Neuronal stem cell (in vitro differentiated cells): ENCODE data around the gene EIF2B2.

Experiments
- DNase-seq: peaks from one replicate; pipeline ENCODE4 v3.0.0-alpha.2; 2013; ENCODE audit warnings: low spot score
- H2AFZ ChIP-seq: one replicate; pipeline ENCODE4 v1.6.1; 2013; ENCODE audit warnings: mild to moderate bottlenecking, low read length, inconsistent platforms
- H2AK5ac ChIP-seq: 2 replicates; pipeline ENCODE4 v1.6.1; 2013; ENCODE audit warnings: low read depth, mild to moderate bottlenecking, inconsistent platforms, low read length, moderate library complexity, mixed read lengths
- H2BK120ac ChIP-seq: 2 replicates; pipeline ENCODE4 v1.6.1; 2013; ENCODE audit warnings: low read depth, mild to moderate bottlenecking, inconsistent platforms, low read length, moderate library complexity, mixed read lengths
- H2BK12ac ChIP-seq: one replicate; pipeline ENCODE4 v1.6.1; 2013; ENCODE audit warnings: low read length, inconsistent platforms
- H2BK15ac ChIP-seq: 2 replicates; pipeline ENCODE4 v1.6.1; 2013; ENCODE audit warnings: mild to moderate bottlenecking, low read length, inconsistent platforms, mixed read lengths
- H2BK5ac ChIP-seq: one replicate; pipeline ENCODE4 v1.6.1; 2013; ENCODE audit warnings: inconsistent platforms, mild to moderate bottlenecking, low read length, moderate library complexity
- H3K14ac ChIP-seq: one replicate; pipeline ENCODE4 v1.6.1; 2013; ENCODE audit warnings: low read length, inconsistent platforms
- H3K18ac ChIP-seq: 2 replicates; pipeline ENCODE4 v1.6.1; 2013; ENCODE audit warnings: low read length, inconsistent platforms
- H3K23ac ChIP-seq: 2 replicates; pipeline ENCODE4 v1.6.1; 2013; ENCODE audit warnings: low read depth, mild to moderate bottlenecking, mixed read lengths, low read length, inconsistent platforms; ENCODE audit not compliant: poor library complexity
- H3K27ac ChIP-seq: replicated peaks from 3 replicates; pipeline ENCODE4 v1.5.1; 2013; ENCODE audit warnings: low read length, inconsistent platforms
- H3K27me3 ChIP-seq, 3 experiments: 2 replicates each; pipeline ENCODE4 v1.6.1; 2013; ENCODE audit warnings: low read length in 3 of 3, mild to moderate bottlenecking in 2 of 3, inconsistent platforms in 1 of 3, low read depth in 1 of 3, mixed read lengths in 1 of 3, moderate library complexity in 1 of 3; ENCODE audit not compliant: control insufficient read depth in 3 of 3, insufficient read depth in 3 of 3
- H3K36me3 ChIP-seq, 2 donors: replicated peaks in 1 of 2; 2 replicates each; pipeline ENCODE4 v1.6.1; 2013; ENCODE audit warnings: low read length in 2 of 2; ENCODE audit not compliant: control insufficient read depth in 2 of 2, insufficient read depth in 2 of 2
- H3K4ac ChIP-seq: 2 replicates; pipeline ENCODE4 v1.6.1; 2013; ENCODE audit warnings: inconsistent platforms, mild to moderate bottlenecking, low read length, moderate library complexity
- H3K4me1 ChIP-seq, 2 donors: 1 replicate in 1 of 2; 2 replicates in 1 of 2; pipeline ENCODE4 v1.6.1; 2013; ENCODE audit warnings: low read length in 2 of 2, low read depth in 1 of 2; ENCODE audit not compliant: control insufficient read depth in 2 of 2, insufficient read depth in 1 of 2
- H3K4me2 ChIP-seq: one replicate; pipeline ENCODE4 v1.6.1; 2013; ENCODE audit warnings: mild to moderate bottlenecking, low read length, inconsistent platforms; ENCODE audit not compliant: insufficient read depth, poor library complexity, severe bottlenecking
- H3K4me3 ChIP-seq, 2 donors: 2 replicates each; pipeline ENCODE4 v1.5.1; 2013; ENCODE audit warnings: low read length in 2 of 2, mild to moderate bottlenecking in 2 of 2, inconsistent platforms in 1 of 2, moderate library complexity in 1 of 2
- H3K79me1 ChIP-seq: one replicate; pipeline ENCODE4 v1.6.1; 2013; ENCODE audit warnings: low read depth, mild to moderate bottlenecking, inconsistent platforms, low read length, moderate library complexity
- H3K9ac ChIP-seq: one replicate; pipeline ENCODE4 v1.6.1; 2013; ENCODE audit warnings: mild to moderate bottlenecking, low read depth, low read length, inconsistent platforms; ENCODE audit not compliant: poor library complexity
- H3K9me3 ChIP-seq, 2 donors: replicated peaks in 1 of 2; 2 replicates each; pipeline versions ENCODE3 to v1.6.1; 2013; ENCODE audit warnings: low read length in 2 of 2, mild to moderate bottlenecking in 2 of 2, inconsistent platforms in 1 of 2, low read depth in 1 of 2, mixed read lengths in 1 of 2, moderate library complexity in 1 of 2; ENCODE audit not compliant: control insufficient read depth in 2 of 2, insufficient read depth in 1 of 2
- H4K8ac ChIP-seq: one replicate; pipeline ENCODE4 v1.6.1; 2013; ENCODE audit warnings: low read depth, mild to moderate bottlenecking, inconsistent platforms, low read length, moderate library complexity
- H4K91ac ChIP-seq: one replicate; pipeline ENCODE4 v1.6.1; 2013; ENCODE audit warnings: low read length, low read depth, mild to moderate bottlenecking, inconsistent platforms; ENCODE audit not compliant: poor library complexity
- WGBS, 2 donors: extraction: QIAGEN DNeasy Blood & Tissue Kit; methylation state at CpG; one replicate each; pipeline ENCODE4 v1.1.7; 2013; ENCODE audit warnings: missing lambda C conversion rate in 2 of 2, mixed read lengths in 1 of 2; ENCODE audit not compliant: insufficient read length in 2 of 2, insufficient replicate concordance in 1 of 2; ENCODE audit errors: extremely low coverage in 2 of 2; 5-methylcytosine and 5-hydroxymethylcytosine counted together

EIF2B2 gene

DNA sequence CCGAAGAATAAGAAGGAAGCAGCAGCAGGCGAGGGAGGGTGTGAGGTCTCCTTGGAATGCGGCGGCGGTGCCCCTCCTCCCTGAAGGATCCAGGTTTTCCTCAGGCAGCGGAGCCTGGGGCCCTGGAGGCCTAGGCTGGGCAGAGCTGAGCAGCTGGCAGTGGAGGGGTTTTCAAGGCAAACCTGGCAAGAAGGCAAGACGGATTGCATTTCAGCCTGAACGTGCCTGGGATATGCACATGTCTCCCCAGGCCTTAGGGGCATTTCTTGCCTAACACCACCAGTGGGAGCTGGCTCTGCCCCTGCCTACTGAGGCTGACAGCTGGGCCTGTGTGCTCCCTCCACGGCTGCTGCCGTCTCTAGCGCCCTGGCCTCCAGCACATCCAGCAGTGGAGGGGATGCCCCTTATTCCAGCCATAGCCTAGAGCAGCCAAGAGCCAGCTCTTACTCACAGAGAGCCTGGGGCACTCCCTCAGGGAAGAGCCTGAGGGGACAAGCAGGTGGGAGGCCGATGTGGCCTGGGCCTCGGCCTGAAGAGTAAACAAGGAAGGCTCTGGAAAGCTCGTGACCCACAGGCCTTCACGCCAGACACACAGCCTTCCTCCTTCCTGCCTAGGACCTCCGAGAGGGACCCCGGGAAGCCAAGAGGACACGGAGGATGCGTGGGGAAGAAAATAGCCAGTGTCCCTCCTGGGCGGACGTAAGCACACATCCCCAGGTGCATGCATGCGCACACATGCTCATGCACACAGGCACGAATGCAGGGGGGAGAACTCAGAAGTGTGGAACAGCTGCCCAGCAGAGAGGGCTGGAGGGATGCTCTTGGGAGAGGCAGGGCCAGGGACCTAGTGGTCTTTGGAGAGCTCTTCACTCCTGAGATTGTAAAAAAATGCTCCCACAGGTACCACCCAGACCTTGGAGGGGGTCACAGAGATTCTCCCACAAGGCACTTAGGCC, 23.0 kb upstream of the EIF2B2 start:
- H4K91ac ChIP-seq, result no peak overlapping the region
- WGBS, 2 donors, result no CpG with 5 or more reads among the region's 23 CpGs
- H2BK120ac ChIP-seq, result no peak overlapping the region
- H3K9ac ChIP-seq, result no peak overlapping the region
- H2AK5ac ChIP-seq, result peak overlapping the region; percentile 9
- H2AFZ ChIP-seq, result peak overlapping the region; percentile 99
- H3K36me3 ChIP-seq, result no peaks in the 10 kb centered on the region
- no peak overlapping the region for H4K8ac ChIP-seq
- H3K4me3 ChIP-seq, result no peak overlapping the region
- no peak overlapping the region for H3K14ac ChIP-seq
- peak overlapping the region; percentile 76 for H3K18ac ChIP-seq
- peaks cover 39 to 59% of the 10 kb centered on the region in 2 donors for H3K4me1 ChIP-seq
- H3K4me2 ChIP-seq, result no peak overlapping the region
- peak overlapping the region; percentile 39 for H2BK5ac ChIP-seq
- H3K9me3 ChIP-seq, result peaks cover 0 to 2% of the 10 kb centered on the region in 2 donors
- H3K27me3 ChIP-seq, result no peaks in the 10 kb centered on the region
- no peaks in the 10 kb centered on the region for H3K79me1 ChIP-seq
- no peak overlapping the region for H3K23ac ChIP-seq
- H2BK12ac ChIP-seq, result no peak overlapping the region
- H3K27ac ChIP-seq, result no peak overlapping the region
- no peak overlapping the region for H2BK15ac ChIP-seq
- no peak for DNase-seq
- H3K4ac ChIP-seq, result no peak overlapping the region

DNA sequence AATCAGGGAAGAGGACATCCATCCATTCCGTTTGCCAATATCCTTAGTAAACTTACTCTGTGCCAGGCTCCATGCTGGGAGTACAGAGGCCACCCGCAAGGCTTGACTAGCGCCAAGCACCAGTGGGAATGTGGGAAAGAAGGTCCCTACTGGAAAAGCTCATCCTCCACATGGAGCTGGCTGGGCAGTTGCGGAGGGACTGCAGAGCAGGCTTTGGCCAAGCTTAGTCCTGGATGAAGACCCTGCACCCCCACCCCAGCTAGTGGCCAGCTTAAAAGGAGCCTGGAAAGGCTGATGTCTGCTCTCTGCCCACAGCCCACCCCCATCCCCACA, 22.4 kb upstream of the EIF2B2 start:
- no peak overlapping the region for H2BK120ac ChIP-seq
- H2BK15ac ChIP-seq, result no peak overlapping the region
- H3K27ac ChIP-seq, result peak overlapping the region; percentile 39
- peak overlapping the region; percentile 39 for H2BK5ac ChIP-seq
- H2BK12ac ChIP-seq, result no peak overlapping the region
- H3K18ac ChIP-seq, result peak overlapping the region; percentile 11
- no peak overlapping the region for H3K4me2 ChIP-seq
- H2AFZ ChIP-seq, result peak overlapping the region; percentile 99
- H3K4me1 ChIP-seq, result peaks cover 39 to 53% of the 10 kb centered on the region in 2 donors
- no peak overlapping the region for H3K9ac ChIP-seq
- H2AK5ac ChIP-seq, result peak overlapping the region; percentile 9
- H3K36me3 ChIP-seq, result no peaks in the 10 kb centered on the region
- no peak for DNase-seq
- no CpG with 5 or more reads among the region's 4 CpGs for WGBS, 2 donors
- H4K91ac ChIP-seq, result no peak overlapping the region
- H3K4ac ChIP-seq, result no peak overlapping the region
- H3K4me3 ChIP-seq, result no peak overlapping the region
- no peaks in the 10 kb centered on the region for H3K27me3 ChIP-seq
- H3K14ac ChIP-seq, result no peak overlapping the region
- no peak overlapping the region for H3K23ac ChIP-seq
- no peaks in the 10 kb centered on the region for H3K79me1 ChIP-seq
- H4K8ac ChIP-seq, result no peak overlapping the region
- peaks cover 0 to 2% of the 10 kb centered on the region in 2 donors for H3K9me3 ChIP-seq

DNA sequence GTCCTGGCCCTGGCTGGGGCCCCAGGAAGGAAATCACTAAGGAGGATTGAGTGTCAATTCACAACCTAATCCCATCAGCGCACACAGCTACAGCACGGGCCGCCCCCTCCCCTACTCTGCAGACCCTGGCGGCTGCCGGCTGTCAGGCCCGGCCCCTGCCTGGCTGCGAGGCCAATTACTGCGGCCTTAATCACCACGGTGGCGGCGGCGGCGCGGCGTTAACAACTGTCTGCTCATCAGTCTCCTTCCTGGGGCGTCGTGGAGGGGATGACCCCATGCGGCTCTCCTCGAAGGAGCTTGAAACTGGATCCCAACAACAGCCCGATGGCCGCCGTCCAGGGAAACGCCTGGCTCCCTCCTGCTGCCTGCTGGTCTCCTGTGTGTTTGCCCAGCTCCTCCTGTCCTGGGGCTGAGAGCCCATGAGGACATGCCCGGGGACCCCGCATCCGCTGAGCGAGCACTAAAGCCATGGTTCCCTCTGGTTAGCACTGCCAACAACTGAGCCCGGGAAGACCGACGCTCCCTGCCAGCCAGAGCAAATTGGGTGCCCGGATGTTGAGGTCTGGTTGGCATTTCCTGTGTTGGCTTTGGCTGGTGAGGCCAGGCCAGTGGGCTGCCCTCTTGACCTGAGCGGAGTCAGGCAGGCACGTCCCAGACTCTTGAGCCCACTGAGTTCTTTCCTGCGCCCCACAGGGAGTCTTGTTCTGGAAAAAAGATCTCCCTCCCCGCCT, 21.8 kb upstream of the EIF2B2 start:
- peak overlapping the region; percentile 1 for H3K23ac ChIP-seq
- H3K36me3 ChIP-seq, result no peaks in the 10 kb centered on the region
- H3K4me1 ChIP-seq, result peaks cover 37 to 48% of the 10 kb centered on the region in 2 donors
- no peak overlapping the region for H3K4me2 ChIP-seq
- H3K27ac ChIP-seq, result no peak overlapping the region
- H3K79me1 ChIP-seq, result no peaks in the 10 kb centered on the region
- no peaks in the 10 kb centered on the region for H3K27me3 ChIP-seq
- peak overlapping the region; percentile 33 for H2BK12ac ChIP-seq
- no peak overlapping the region for H3K14ac ChIP-seq
- H2BK15ac ChIP-seq, result no peak overlapping the region
- no peak overlapping the region for H2BK120ac ChIP-seq
- no peak overlapping the region for H3K4ac ChIP-seq
- H3K4me3 ChIP-seq, result no peak overlapping the region
- no peak overlapping the region for H3K9ac ChIP-seq
- H4K91ac ChIP-seq, result no peak overlapping the region
- H2AK5ac ChIP-seq, result no peak overlapping the region
- WGBS, 2 donors, result no CpG with 5 or more reads among the region's 35 CpGs
- no peak overlapping the region for H4K8ac ChIP-seq
- H2AFZ ChIP-seq, result peak overlapping the region; percentile 99
- peak overlapping the region; percentile 44 for H3K18ac ChIP-seq
- H2BK5ac ChIP-seq, result no peak overlapping the region
- H3K9me3 ChIP-seq, result peaks cover 0 to 2% of the 10 kb centered on the region in 2 donors
- peak; percentile 81 for DNase-seq

DNA sequence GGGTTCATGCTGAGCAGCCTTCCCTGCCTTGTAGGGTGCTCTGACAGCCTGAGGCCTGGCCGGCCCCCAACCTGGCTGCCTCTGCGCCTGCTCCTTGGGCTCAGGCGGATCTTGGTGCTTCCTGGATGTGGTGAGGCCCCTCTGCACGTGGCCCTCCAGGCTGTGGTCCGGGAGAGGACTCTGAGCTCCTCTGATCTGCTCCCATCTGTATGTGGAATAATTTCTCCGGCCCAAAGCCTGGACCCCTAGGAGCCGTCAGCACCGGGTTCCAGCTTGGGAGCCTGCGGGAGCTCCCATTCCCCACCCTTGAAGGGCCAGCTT, 21.3 kb upstream of the EIF2B2 start:
- H2BK120ac ChIP-seq, result no peak overlapping the region
- peak overlapping the region; percentile 99 for H2AFZ ChIP-seq
- no peaks in the 10 kb centered on the region for H3K36me3 ChIP-seq
- peak overlapping the region; percentile 33 for H2BK12ac ChIP-seq
- no peak overlapping the region for H2BK5ac ChIP-seq
- no peak overlapping the region for H3K4ac ChIP-seq
- H3K4me1 ChIP-seq, result peaks cover 37 to 43% of the 10 kb centered on the region in 2 donors
- DNase-seq, result no peak
- H2BK15ac ChIP-seq, result no peak overlapping the region
- H3K23ac ChIP-seq, result no peak overlapping the region
- peaks cover 0 to under 1% of the 10 kb centered on the region in 2 donors for H3K9me3 ChIP-seq
- H3K14ac ChIP-seq, result no peak overlapping the region
- H3K27ac ChIP-seq, result no peak overlapping the region
- H2AK5ac ChIP-seq, result no peak overlapping the region
- no peaks in the 10 kb centered on the region for H3K79me1 ChIP-seq
- WGBS, 2 donors, result no CpG with 5 or more reads among the region's 9 CpGs
- H3K4me3 ChIP-seq, result no peak overlapping the region
- no peak overlapping the region for H3K4me2 ChIP-seq
- H3K18ac ChIP-seq, result no peak overlapping the region
- no peak overlapping the region for H4K8ac ChIP-seq
- no peak overlapping the region for H4K91ac ChIP-seq
- H3K27me3 ChIP-seq, result no peaks in the 10 kb centered on the region
- no peak overlapping the region for H3K9ac ChIP-seq
